Stomach (tissue), 9 donors: ENCODE measurements around the gene RASSF5. TPM values are rescaled to one million over a fixed set of nuclear protein-coding genes. Genes with fewer than 3 reads are reported as not detected.
A peak's percentile ranks its signal among the peaks of the same experiment; 100 is the strongest.

Experiments
- DNase-seq, 2 donors: peaks; one replicate each; pipeline versions ENCODE4 v3.0.0 to v3.0.0-alpha.2; 2013 to 2019
- H3K27ac ChIP-seq, 5 donors: fragments of 200-600 bp in 4 of 5; sonication (generic) in 4 of 5; one replicate each; pipeline ENCODE4 v1.5.1; 2013 to 2019; ENCODE audit warnings: mild to moderate bottlenecking in 1 of 5, moderate library complexity in 1 of 5
- H3K27me3 ChIP-seq, 3 donors: fragments of 200-600 bp; sonication (generic); one replicate each; pipeline ENCODE4 v1.5.1; 2017 to 2019; ENCODE audit warnings: mixed run types in 1 of 3
- H3K36me3 ChIP-seq, 4 donors: fragments of 200-600 bp; sonication (generic); 1 replicate in 3 of 4; 2 replicates in 1 of 4; pipeline ENCODE4 v1.5.1; 2016 to 2019
- H3K4me1 ChIP-seq, 4 donors: fragments of 200-600 bp; sonication (generic); one replicate each; pipeline ENCODE4 v1.5.1; 2016 to 2019
- H3K4me3 ChIP-seq, 4 donors: fragments of 200-600 bp; sonication (generic) in 3 of 4; one replicate each; pipeline ENCODE4 v1.5.1; 2016 to 2019; ENCODE audit warnings: mild to moderate bottlenecking in 1 of 4
- H3K9me3 ChIP-seq, 4 donors: fragments of 200-600 bp; sonication (generic); one replicate each; pipeline ENCODE4 v1.5.1; 2016 to 2019
- EP300 ChIP-seq: sonication (generic); formaldehyde crosslinking; IDR thresholded peaks from one replicate; pipeline ENCODE4 v1.6.1; 2017; ENCODE audit warnings: antibody characterized with exemption
- POLR2A ChIP-seq, 4 donors: fragments of 450-650 bp; IDR thresholded peaks; one replicate each; pipeline ENCODE4 v1.6.1; 2016; ENCODE audit warnings: antibody characterized with exemption in 4 of 4, control low read depth in 2 of 4, mild to moderate bottlenecking in 1 of 4, moderate library complexity in 1 of 4
- POLR2AphosphoS5 ChIP-seq, 3 donors: sonication (generic); formaldehyde crosslinking; IDR thresholded peaks; one replicate each; pipeline ENCODE4 v1.6.1; 2016; ENCODE audit warnings: antibody characterized with exemption in 3 of 3
- WGBS, 5 donors: extraction: QIAGEN DNeasy Blood & Tissue Kit in 3 of 5; methylation state at CpG; one replicate each; pipeline versions ENCODE4 v1.1.5 to v1.1.7; 2013 to 2018; 5-methylcytosine and 5-hydroxymethylcytosine counted together
- intact Hi-C: fragments of 100-400 bp; cut with DNase I; formaldehyde crosslinking; loops from one replicate; pipeline ENCODE4 v1.15.1; 2023; ENCODE audit warnings: low total_unique reads
- polyA plus RNA-seq, 3 donors: library from polyadenylated mRNA; stranded (reverse); fragments of 200-250 nt; gene quantifications; one replicate each; pipeline ENCODE4 v1.2.3, GENCODE V29; 2013
- total RNA-seq, 5 donors: library from RNA; depleted of rRNA; stranded (reverse); fragments of >200 nt; gene quantifications; one replicate each; pipeline versions ENCODE4 v1.1.0 to v1.2.3, GENCODE V29; 2014 to 2016
- TF ChIP-seq, protein P1 (sequence below), 7 experiments: fragments of 450-650 bp in 4 of 7; fragments of 200-600 bp in 3 of 7; sonication (generic) in 3 of 7; IDR thresholded peaks; one replicate each; pipeline ENCODE4 v1.5.1; 2016 to 2019; ENCODE audit warnings: antibody characterized with exemption in 7 of 7, control low read depth in 2 of 7, mild to moderate bottlenecking in 1 of 7
- donor health status: healthy with polysubstance abuse.
- donor health status: Bipolar disorder and iron deficiency.
- donor health status: healthy.

The RASSF5 gene
- total and polyA plus RNA-seq, 8 donors: 2.2 to 44.5 (median 7.5) TPM

GRCh38 chr1:206514813-206515387, 7.6 kb downstream of the RASSF5 start:
- DNase-seq: no peak
- Histone ChIP-seq H3K27ac (peak overlapping the region in 1 of 5 donors; percentile 70), H3K4me1 (peaks cover 40 to 58% (median 41%) of the 10 kb centered on the region in 4 donors), H3K9me3 (no peaks in the 10 kb centered on the region), H3K36me3 (peaks cover 0 to 4% (median 0%) of the 10 kb centered on the region in 4 donors), H3K4me3 (no peak overlapping the region), H3K27me3 (no peaks in the 10 kb centered on the region)
- intact Hi-C loops: no loop called here
- 56 to 79% (median 72%) methylated on average over 5 of the region's 5 CpGs for WGBS, 5 donors
- no peak for TF ChIP-seq EP300
- TF ChIP-seq POLR2AphosphoS5 (IDR thresholded peaks at IDR 0.05): no peak
- TF ChIP-seq, protein P1, sequence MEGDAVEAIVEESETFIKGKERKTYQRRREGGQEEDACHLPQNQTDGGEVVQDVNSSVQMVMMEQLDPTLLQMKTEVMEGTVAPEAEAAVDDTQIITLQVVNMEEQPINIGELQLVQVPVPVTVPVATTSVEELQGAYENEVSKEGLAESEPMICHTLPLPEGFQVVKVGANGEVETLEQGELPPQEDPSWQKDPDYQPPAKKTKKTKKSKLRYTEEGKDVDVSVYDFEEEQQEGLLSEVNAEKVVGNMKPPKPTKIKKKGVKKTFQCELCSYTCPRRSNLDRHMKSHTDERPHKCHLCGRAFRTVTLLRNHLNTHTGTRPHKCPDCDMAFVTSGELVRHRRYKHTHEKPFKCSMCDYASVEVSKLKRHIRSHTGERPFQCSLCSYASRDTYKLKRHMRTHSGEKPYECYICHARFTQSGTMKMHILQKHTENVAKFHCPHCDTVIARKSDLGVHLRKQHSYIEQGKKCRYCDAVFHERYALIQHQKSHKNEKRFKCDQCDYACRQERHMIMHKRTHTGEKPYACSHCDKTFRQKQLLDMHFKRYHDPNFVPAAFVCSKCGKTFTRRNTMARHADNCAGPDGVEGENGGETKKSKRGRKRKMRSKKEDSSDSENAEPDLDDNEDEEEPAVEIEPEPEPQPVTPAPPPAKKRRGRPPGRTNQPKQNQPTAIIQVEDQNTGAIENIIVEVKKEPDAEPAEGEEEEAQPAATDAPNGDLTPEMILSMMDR (IDR thresholded peaks at IDR 0.05): no peak
- no peak for TF ChIP-seq POLR2A (IDR thresholded peaks at IDR 0.05)

GRCh38 chr1:206516728-206516990, 9.3 kb downstream of the RASSF5 start:
- H3K36me3 ChIP-seq: peaks cover 0 to 4% (median 0%) of the 10 kb centered on the region in 4 donors
- WGBS, 5 donors: 68 to 95% (median 80%) methylated on average over 5 of the region's 5 CpGs
- no peak for DNase-seq
- TF ChIP-seq POLR2AphosphoS5 (IDR thresholded peaks at IDR 0.05): no peak
- no peak overlapping the region for H3K4me3 ChIP-seq
- intact Hi-C loops: no loop called here
- no peaks in the 10 kb centered on the region for H3K9me3 ChIP-seq
- no peaks in the 10 kb centered on the region for H3K27me3 ChIP-seq
- no peak overlapping the region for H3K27ac ChIP-seq
- peaks cover 36 to 52% (median 40%) of the 10 kb centered on the region in 4 donors for H3K4me1 ChIP-seq

DNA sequence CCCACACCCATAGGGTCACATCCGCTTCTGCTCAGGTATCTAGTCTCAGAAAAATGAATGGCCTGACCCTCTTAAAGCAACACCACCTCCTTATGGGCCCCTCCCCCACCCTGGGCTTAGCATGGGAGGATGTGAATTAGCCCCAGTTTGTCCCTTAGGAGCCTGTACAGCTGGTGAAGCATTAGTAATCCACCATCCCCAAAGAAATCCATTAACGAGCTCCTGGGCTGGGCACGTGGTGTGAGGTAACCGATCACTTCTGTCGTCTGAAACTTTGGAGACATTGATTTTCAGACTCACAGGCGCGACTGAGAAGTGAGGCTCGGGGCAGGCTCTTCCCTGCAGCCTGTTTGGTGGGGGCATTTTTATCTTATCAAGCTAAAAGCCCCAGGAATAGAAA, 10.5 kb downstream of the RASSF5 start:
- no peak for DNase-seq
- H3K9me3 ChIP-seq: no peaks in the 10 kb centered on the region

DNA sequence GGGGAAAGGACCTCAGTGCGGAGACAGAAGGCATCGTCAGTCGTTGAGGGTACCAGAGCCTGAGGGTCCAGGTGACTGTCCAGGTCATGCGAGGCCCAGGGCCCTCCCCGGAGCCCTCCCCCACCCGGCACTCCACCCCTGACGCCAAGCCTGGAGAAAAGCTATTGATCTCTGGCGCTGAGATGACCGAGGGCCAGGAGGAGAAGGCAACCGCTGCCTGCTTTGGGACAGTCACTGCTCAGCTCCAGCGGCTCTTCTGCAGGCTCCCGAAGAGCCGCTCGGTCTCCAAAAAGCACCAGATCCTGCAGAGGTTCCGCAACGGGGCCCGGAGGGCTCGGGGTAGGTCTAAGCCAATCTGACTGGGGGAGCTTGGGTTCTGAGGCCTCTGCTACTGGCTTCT, 10.9 kb downstream of the RASSF5 start:
- intact Hi-C loops: no loop called here
- H3K27me3 ChIP-seq: no peaks in the 10 kb centered on the region
- no peak for TF ChIP-seq POLR2AphosphoS5 (IDR thresholded peaks at IDR 0.05)
- TF ChIP-seq, protein P1 (IDR thresholded peaks at IDR 0.05): no peak
- TF ChIP-seq POLR2A (IDR thresholded peaks at IDR 0.05): no peak
- no peak for TF ChIP-seq EP300
- H3K27ac ChIP-seq: no peak overlapping the region
- DNase-seq: no peak
- H3K4me1 ChIP-seq: peaks cover 25 to 43% (median 29%) of the 10 kb centered on the region in 4 donors
- no peak overlapping the region for H3K4me3 ChIP-seq
- H3K36me3 ChIP-seq: peaks cover 0 to 4% (median 0%) of the 10 kb centered on the region in 4 donors
- WGBS, 5 donors: 85 to 92% (median 89%) methylated on average over 8 to 18 of the region's 18 CpGs
- no peaks in the 10 kb centered on the region for H3K9me3 ChIP-seq

More for the DNA sequence above, 10.5 kb downstream of the RASSF5 start:
- no peak for TF ChIP-seq POLR2A (IDR thresholded peaks at IDR 0.05)
- Histone ChIP-seq H3K4me3 (no peak overlapping the region), H3K27me3 (no peaks in the 10 kb centered on the region), H3K27ac (no peak overlapping the region), H3K36me3 (peaks cover 0 to 4% (median 0%) of the 10 kb centered on the region in 4 donors), H3K4me1 (peaks cover 29 to 48% (median 33%) of the 10 kb centered on the region in 4 donors)
- WGBS, 5 donors: 88 to 91% (median 88%) methylated on average over 8 of the region's 8 CpGs
- intact Hi-C loops: no loop called here

GRCh38 chr1:206518743-206519142, 11.4 kb downstream of the RASSF5 start:
- no peaks in the 10 kb centered on the region for H3K27me3 ChIP-seq
- no peak for DNase-seq
- peaks cover 20 to 38% (median 24%) of the 10 kb centered on the region in 4 donors for H3K4me1 ChIP-seq
- no peaks in the 10 kb centered on the region for H3K9me3 ChIP-seq
- TF ChIP-seq POLR2AphosphoS5 (IDR thresholded peaks at IDR 0.05): no peak
- TF ChIP-seq, protein P1 (IDR thresholded peaks at IDR 0.05): no peak
- no peak for TF ChIP-seq EP300
- no peak for TF ChIP-seq POLR2A (IDR thresholded peaks at IDR 0.05)
- peaks cover 0 to 4% (median 0%) of the 10 kb centered on the region in 4 donors for H3K36me3 ChIP-seq
- WGBS, 5 donors: 79 to 92% (median 88%) methylated on average over 6 of the region's 6 CpGs
- H3K4me3 ChIP-seq: no peak overlapping the region
- H3K27ac ChIP-seq: no peak overlapping the region
- intact Hi-C loops: no loop called here
